ENCODE measurements around the gene LTB. TPM values are rescaled to one million over a fixed set of nuclear protein-coding genes. Genes with fewer than 3 reads are reported as not detected.

The LTB gene
- total RNA-seq, 6 experiments from 2014 or later, result 0.38 TPM; not detected in 5

DNA sequence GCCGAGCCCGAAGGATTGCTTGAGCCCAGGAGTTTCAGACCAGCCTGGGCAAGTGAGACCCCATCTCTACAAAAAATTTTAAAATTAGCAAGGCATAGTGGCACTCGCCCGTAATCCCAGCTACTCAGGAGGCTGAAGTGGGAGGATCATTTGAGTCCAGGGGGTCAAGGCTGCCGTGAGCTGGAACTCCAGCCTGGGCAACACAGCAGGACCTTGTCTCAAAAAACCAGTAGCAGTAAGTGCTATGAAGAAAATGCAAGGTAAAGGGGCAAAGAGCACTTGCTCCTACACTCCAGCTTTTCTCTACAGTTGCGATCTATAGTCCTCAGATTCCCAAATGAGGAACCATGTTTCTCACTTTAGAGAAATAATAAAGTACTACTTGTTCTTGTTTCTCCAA is 38.6 kb downstream of the LTB start:
- H3K27ac Mint-ChIP-seq, result no peak overlapping the region
- DNase-seq, result no peak
- peaks cover 63% of the 10 kb centered on the region for H3K4me1 Mint-ChIP-seq (ENCODE audit: low read depth)
- H3K36me3 Mint-ChIP-seq (ENCODE audit: low read depth), result peaks cover 34% of the 10 kb centered on the region
- no peak overlapping the region for H3K4me3 Mint-ChIP-seq
- peaks cover 4% of the 10 kb centered on the region for H3K27me3 Mint-ChIP-seq (ENCODE audit: insufficient read depth)
- H3K9me3 Mint-ChIP-seq, result no peaks in the 10 kb centered on the region
- TF ChIP-seq, protein P1, sequence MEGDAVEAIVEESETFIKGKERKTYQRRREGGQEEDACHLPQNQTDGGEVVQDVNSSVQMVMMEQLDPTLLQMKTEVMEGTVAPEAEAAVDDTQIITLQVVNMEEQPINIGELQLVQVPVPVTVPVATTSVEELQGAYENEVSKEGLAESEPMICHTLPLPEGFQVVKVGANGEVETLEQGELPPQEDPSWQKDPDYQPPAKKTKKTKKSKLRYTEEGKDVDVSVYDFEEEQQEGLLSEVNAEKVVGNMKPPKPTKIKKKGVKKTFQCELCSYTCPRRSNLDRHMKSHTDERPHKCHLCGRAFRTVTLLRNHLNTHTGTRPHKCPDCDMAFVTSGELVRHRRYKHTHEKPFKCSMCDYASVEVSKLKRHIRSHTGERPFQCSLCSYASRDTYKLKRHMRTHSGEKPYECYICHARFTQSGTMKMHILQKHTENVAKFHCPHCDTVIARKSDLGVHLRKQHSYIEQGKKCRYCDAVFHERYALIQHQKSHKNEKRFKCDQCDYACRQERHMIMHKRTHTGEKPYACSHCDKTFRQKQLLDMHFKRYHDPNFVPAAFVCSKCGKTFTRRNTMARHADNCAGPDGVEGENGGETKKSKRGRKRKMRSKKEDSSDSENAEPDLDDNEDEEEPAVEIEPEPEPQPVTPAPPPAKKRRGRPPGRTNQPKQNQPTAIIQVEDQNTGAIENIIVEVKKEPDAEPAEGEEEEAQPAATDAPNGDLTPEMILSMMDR (IDR thresholded peaks at IDR 0.05), result no peak

GRCh38 chr6:31541658-31542521 is 40.3 kb downstream of the LTB start, which contains the start of gene DDX39B:
Gene DDX39B, minus strand, starts transcription at chr6:31542003. Its CDS starts 1,471 bp downstream, at chr6:31540532.
- peak; percentile 95 for DNase-seq
- TF ChIP-seq, protein P1 (IDR thresholded peaks at IDR 0.05), result no peak
- Mint-ChIP-seq H3K9me3 (no peaks in the 10 kb centered on the region), H3K36me3 (ENCODE audit: low read depth) (peaks cover 36% of the 10 kb centered on the region), H3K27ac (peak within 1 kb of the TSS; percentile 98), H3K4me1 (ENCODE audit: low read depth) (peaks cover 51% of the 10 kb centered on the region), H3K4me3 (peak within 1 kb of the TSS; percentile 88), H3K27me3 (ENCODE audit: insufficient read depth) (peaks cover 4% of the 10 kb centered on the region)

GRCh38 chr6:31541059-31541657 is 41.1 kb downstream of the LTB start:
- H3K27ac Mint-ChIP-seq, result peak overlapping the region; percentile 98
- DNase-seq, result no peak
- H3K9me3 Mint-ChIP-seq, result no peaks in the 10 kb centered on the region
- peaks cover 43% of the 10 kb centered on the region for H3K4me1 Mint-ChIP-seq (ENCODE audit: low read depth)
- peaks cover 4% of the 10 kb centered on the region for H3K27me3 Mint-ChIP-seq (ENCODE audit: insufficient read depth)
- peaks cover 42% of the 10 kb centered on the region for H3K36me3 Mint-ChIP-seq (ENCODE audit: low read depth)
- peak overlapping the region; percentile 88 for H3K4me3 Mint-ChIP-seq
- TF ChIP-seq, protein P1 (IDR thresholded peaks at IDR 0.05), result no peak

DNA sequence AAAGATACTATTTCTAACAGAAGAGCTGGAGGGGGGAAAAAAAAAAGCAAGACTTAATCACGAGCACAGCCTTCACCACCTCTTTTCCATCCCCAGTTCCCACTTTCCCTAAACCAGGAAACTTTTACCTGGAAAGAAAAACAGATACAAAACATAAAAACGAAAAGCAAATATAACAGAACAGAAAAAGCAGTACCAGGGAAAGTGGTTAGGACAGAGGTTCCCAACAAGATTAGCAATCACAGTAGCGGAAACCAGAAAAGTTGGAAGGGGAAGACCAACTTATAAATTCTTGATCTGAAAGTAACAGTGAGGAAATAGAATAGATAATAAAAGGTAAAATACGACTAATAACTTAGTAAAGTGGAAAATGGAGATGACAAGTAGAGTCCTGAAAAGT is 41.6 kb downstream of the LTB start:
- Mint-ChIP-seq H3K4me1 (ENCODE audit: low read depth) (peaks cover 38% of the 10 kb centered on the region), H3K4me3 (peak overlapping the region; percentile 88), H3K9me3 (no peaks in the 10 kb centered on the region), H3K36me3 (ENCODE audit: low read depth) (peaks cover 47% of the 10 kb centered on the region), H3K27me3 (ENCODE audit: insufficient read depth) (peaks cover 4% of the 10 kb centered on the region), H3K27ac (peak overlapping the region; percentile 98)
- TF ChIP-seq, protein P1 (IDR thresholded peaks at IDR 0.05), result no peak
- DNase-seq, result no peak

DNA sequence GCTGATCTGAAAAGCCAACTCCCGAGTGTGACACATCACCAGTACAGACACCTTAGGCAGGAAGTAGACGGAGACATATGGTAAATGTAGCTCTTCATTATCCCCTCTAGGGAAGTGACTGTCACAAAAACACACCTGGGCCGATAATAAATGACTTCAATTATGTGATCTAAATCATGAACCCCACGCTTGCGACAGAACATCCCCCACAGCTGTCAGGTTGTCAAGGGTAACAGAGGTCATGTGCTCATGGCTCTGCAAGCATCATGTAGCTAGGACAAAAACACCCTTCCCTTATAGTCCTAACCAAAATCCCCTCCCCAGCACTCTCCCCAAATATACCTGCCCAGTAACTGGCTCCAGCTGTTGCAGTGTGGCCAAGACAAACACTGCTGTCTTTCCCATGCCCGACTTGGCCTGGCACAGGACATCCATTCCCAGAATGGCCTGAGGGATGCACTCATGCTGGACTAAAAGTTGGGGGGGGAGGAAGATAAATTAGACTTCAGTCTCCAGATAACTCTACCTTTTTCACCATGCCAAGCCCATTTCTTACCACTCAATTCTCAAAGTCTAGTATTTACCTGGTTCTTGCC is 43.3 kb downstream of the LTB start:
- H3K9me3 Mint-ChIP-seq, result no peaks in the 10 kb centered on the region
- H3K27ac Mint-ChIP-seq, result peak overlapping the region; percentile 43
- no peak for DNase-seq
- peaks cover 57% of the 10 kb centered on the region for H3K36me3 Mint-ChIP-seq (ENCODE audit: low read depth)
- TF ChIP-seq, protein P1 (IDR thresholded peaks at IDR 0.05), result no peak
- H3K4me1 Mint-ChIP-seq (ENCODE audit: low read depth), result peaks cover 29% of the 10 kb centered on the region
- H3K4me3 Mint-ChIP-seq, result peak overlapping the region; percentile 88
- peaks cover 7% of the 10 kb centered on the region for H3K27me3 Mint-ChIP-seq (ENCODE audit: insufficient read depth)
